Measurements from ENCODE around the gene CAD.

- TF ChIP-seq CTCF (IDR thresholded peaks at IDR 0.05) (no peak), POLR2A (IDR thresholded peaks at IDR 0.05) (no peak), POLR2AphosphoS5 (IDR thresholded peaks at IDR 0.05) (no peak), EP300 (IDR thresholded peaks at IDR 0.05) (no peak)
Observed at GRCh38 chr2:27201675-27202074, 15.5 kb upstream of the CAD start.
